GM12892 (cell line): ENCODE data around the gene COL13A1.

Experiments
- POLR2A ChIP-seq: IDR thresholded peaks from 2 replicates; pipeline ENCODE4 v1.6.1; 2011; ENCODE audit warnings: low read depth, low read length, control low read depth
- POLR2AphosphoS5 ChIP-seq: IDR thresholded peaks from 2 replicates; pipeline ENCODE4 v1.6.1; 2011; ENCODE audit warnings: low read depth, low read length, control low read depth
- TAF1 ChIP-seq: IDR thresholded peaks from 2 replicates; pipeline ENCODE4 v1.6.1; 2011; ENCODE audit warnings: low read depth, mild to moderate bottlenecking, control low read depth, low read length, borderline replicate concordance

DNA sequence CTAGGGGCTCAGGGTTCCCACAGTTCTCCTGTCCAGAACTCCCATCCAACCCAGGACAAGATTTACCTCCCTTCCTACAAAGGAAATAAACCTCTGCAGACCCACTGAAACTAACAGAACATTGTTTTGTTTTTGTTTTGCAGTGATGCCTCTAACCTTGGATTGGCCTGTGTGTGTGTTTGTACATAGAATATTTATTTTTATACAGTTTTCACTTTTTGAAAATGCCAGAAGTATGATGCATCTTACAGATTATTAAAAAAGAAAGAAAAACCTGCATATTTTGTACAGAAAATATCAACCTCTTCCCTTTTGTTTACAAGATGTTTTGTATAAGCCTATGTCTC is 156.8 kb downstream of the COL13A1 start:
- TF ChIP-seq POLR2AphosphoS5 (no peak), TAF1 (no peak), POLR2A (no peak)
